Activated T-helper 9 cell treated with anti-CD3 and anti-CD28 coated beads, Interleukin-2, amount 50 U/mL, for 16 hours (primary cell): ENCODE measurements around the gene HSPA14.
A peak's percentile ranks its signal among the peaks of the same experiment; 100 is the strongest.
"Not testable (repeated sequence)": the region's sequence is repeated elsewhere in the genome, so short reads cannot be mapped to it uniquely, and the experiment has no call there.

ENCODE experiments used
- DNase-seq: peaks from one replicate; pipeline ENCODE4 v3.0.0-alpha.2; 2020; ENCODE audit warnings: low read depth

Gene HSPA14

GRCh38 chr10:14838582-14839304, 637 bp downstream of the HSPA14 start:
- DNase-seq = peak; percentile 10

- no peak for DNase-seq
Observed at GRCh38 chr10:14839305-14839695, 1.2 kb downstream of the HSPA14 start.

GRCh38 chr10:14840178-14840577, 2.1 kb downstream of the HSPA14 start:
- DNase-seq = no peak

- no peak for DNase-seq
Observed at GRCh38 chr10:14843327-14843988, 5.4 kb downstream of the HSPA14 start.

GRCh38 chr10:14844948-14845347, 6.8 kb downstream of the HSPA14 start:
- DNase-seq = no peak

- DNase-seq = no peak
Observed at GRCh38 chr10:14852236-14852635, 14.1 kb downstream of the HSPA14 start.

- no peak for DNase-seq
Observed at GRCh38 chr10:14855453-14855852, 17.3 kb downstream of the HSPA14 start.

- no peak for DNase-seq
Observed at GRCh38 chr10:14858338-14858960, 20.3 kb downstream of the HSPA14 start.

- DNase-seq = no peak
Observed at GRCh38 chr10:14859043-14859442, 20.9 kb downstream of the HSPA14 start.

GRCh38 chr10:14859775-14860174, 21.7 kb downstream of the HSPA14 start:
- DNase-seq = no peak

- DNase-seq = no peak
Observed at GRCh38 chr10:14860791-14861190, 22.7 kb downstream of the HSPA14 start.

- not testable (repeated sequence) for DNase-seq
Observed at GRCh38 chr10:14864466-14864865, 26.4 kb downstream of the HSPA14 start.

GRCh38 chr10:14864871-14865270, 26.8 kb downstream of the HSPA14 start:
- not testable (repeated sequence) for DNase-seq

GRCh38 chr10:14873090-14873760, 35.1 kb downstream of the HSPA14 start:
- DNase-seq = no peak

GRCh38 chr10:14875941-14876340, 37.8 kb downstream of the HSPA14 start:
- no peak for DNase-seq

GRCh38 chr10:14876764-14877163, 38.7 kb downstream of the HSPA14 start:
- DNase-seq = no peak

GRCh38 chr10:14878266-14879123, 40.4 kb downstream of the HSPA14 start, which contains the start of gene SUV39H2:
TSS of gene SUV39H2 (plus strand) at chr10:14878866. CDS start at chr10:14878889, 23 bp downstream.
- peak; percentile 91 for DNase-seq

GRCh38 chr10:14879124-14879927, 41.2 kb downstream of the HSPA14 start:
- DNase-seq = peak; percentile 8

- no peak for DNase-seq
Observed at GRCh38 chr10:14879928-14880193, 41.8 kb downstream of the HSPA14 start.

GRCh38 chr10:14880229-14880628, 42.1 kb downstream of the HSPA14 start:
- no peak for DNase-seq

GRCh38 chr10:14884082-14884481, 46.0 kb downstream of the HSPA14 start:
- DNase-seq = no peak
